Embryonic facial prominence (tissue), 1 donor: ENCODE results near the gene SH2D4B.
A peak's percentile ranks its signal among the peaks of the same experiment; 100 is the strongest.

Source experiments
- DNase-seq: peaks from one replicate; pipeline ENCODE4 v3.0.0-alpha.2; 2016; ENCODE audit errors: extremely low spot score

Gene SH2D4B

GRCh38 chr10:80504158-80504811 lies 33.4 kb upstream of the SH2D4B start:
- DNase-seq: no peak

- DNase-seq: no peak
Measured at GRCh38 chr10:80504897-80505465, 32.7 kb upstream of the SH2D4B start.

- peak; percentile 23 for DNase-seq
Measured at GRCh38 chr10:80506189-80506575, 31.5 kb upstream of the SH2D4B start.

- no peak for DNase-seq
Measured at GRCh38 chr10:80506836-80507487, 30.7 kb upstream of the SH2D4B start.

GRCh38 chr10:80509108-80509402 lies 28.6 kb upstream of the SH2D4B start:
- no peak for DNase-seq

- no peak for DNase-seq
Measured at GRCh38 chr10:80509403-80510161, 28.1 kb upstream of the SH2D4B start.

- no peak for DNase-seq
Measured at GRCh38 chr10:80512031-80512526, 25.6 kb upstream of the SH2D4B start.

- no peak for DNase-seq
Measured at GRCh38 chr10:80513106-80513505, 24.6 kb upstream of the SH2D4B start.

- no peak for DNase-seq
Measured at GRCh38 chr10:80515511-80515910, 22.2 kb upstream of the SH2D4B start.

- DNase-seq: no peak
Measured at GRCh38 chr10:80515941-80516340, 21.8 kb upstream of the SH2D4B start.

- no peak for DNase-seq
Measured at GRCh38 chr10:80516506-80517075, 21.1 kb upstream of the SH2D4B start.

GRCh38 chr10:80517416-80518142 lies 20.1 kb upstream of the SH2D4B start:
- no peak for DNase-seq

GRCh38 chr10:80518143-80518806 lies 19.4 kb upstream of the SH2D4B start:
- DNase-seq: no peak

- no peak for DNase-seq
Measured at GRCh38 chr10:80518807-80519360, 18.8 kb upstream of the SH2D4B start.

GRCh38 chr10:80519936-80520650 lies 17.6 kb upstream of the SH2D4B start:
- DNase-seq: no peak

- no peak for DNase-seq
Measured at GRCh38 chr10:80520661-80521470, 16.8 kb upstream of the SH2D4B start.

GRCh38 chr10:80522756-80523363 lies 14.8 kb upstream of the SH2D4B start:
- DNase-seq: no peak

- no peak for DNase-seq
Measured at GRCh38 chr10:80523773-80524172, 13.9 kb upstream of the SH2D4B start.
